H9 (cell line): ENCODE results near the gene NEURL1B. TPM values are rescaled to one million over a fixed set of nuclear protein-coding genes. Genes with fewer than 3 reads are reported as not detected.

Experiments used
- DNase-seq: peaks from one replicate; pipeline ENCODE4 v3.0.0-alpha.2; 2017
- H2AFZ ChIP-seq: one replicate; pipeline ENCODE4 v1.6.1; 2013; ENCODE audit warnings: mild to moderate bottlenecking, low read length, control low read depth, moderate library complexity
- H2AK5ac ChIP-seq: 2 replicates; pipeline ENCODE4 v1.6.1; 2013; ENCODE audit warnings: low read length, control low read depth, mixed read lengths; ENCODE audit not compliant: insufficient read length
- H2BK120ac ChIP-seq: one replicate; pipeline ENCODE4 v1.6.1; 2013; ENCODE audit warnings: low read depth, mild to moderate bottlenecking, low read length, control low read depth, inconsistent platforms; ENCODE audit not compliant: poor library complexity, severe bottlenecking
- H2BK12ac ChIP-seq: 2 replicates; pipeline ENCODE4 v1.6.1; 2013; ENCODE audit warnings: low read length, control low read depth, mixed read lengths, low read depth; ENCODE audit not compliant: insufficient read length
- H2BK15ac ChIP-seq: 2 replicates; pipeline ENCODE4 v1.6.1; 2013; ENCODE audit warnings: low read depth, low read length, control low read depth
- H2BK20ac ChIP-seq: one replicate; pipeline ENCODE4 v1.6.1; 2013; ENCODE audit warnings: low read depth, mild to moderate bottlenecking, low read length, control low read depth, inconsistent platforms; ENCODE audit not compliant: poor library complexity, severe bottlenecking
- H2BK5ac ChIP-seq: 2 replicates; pipeline ENCODE4 v1.6.1; 2013; ENCODE audit warnings: low read length, control low read depth, mixed read lengths; ENCODE audit not compliant: insufficient read length
- H3K14ac ChIP-seq: 2 replicates; pipeline ENCODE4 v1.6.1; 2013; ENCODE audit warnings: low read length, control low read depth; ENCODE audit not compliant: insufficient read depth
- H3K18ac ChIP-seq: 2 replicates; pipeline ENCODE4 v1.6.1; 2013; ENCODE audit warnings: low read depth, mild to moderate bottlenecking, mixed read lengths, low read length, control low read depth; ENCODE audit not compliant: insufficient read length
- H3K23ac ChIP-seq: 2 replicates; pipeline ENCODE4 v1.6.1; 2013; ENCODE audit warnings: low read length, control low read depth, mixed read lengths, low read depth; ENCODE audit not compliant: insufficient read length
- H3K23me2 ChIP-seq: 2 replicates; pipeline ENCODE4 v1.6.1; 2013; ENCODE audit warnings: low read depth, mild to moderate bottlenecking, mixed read lengths, low read length, control low read depth; ENCODE audit not compliant: insufficient read length, poor library complexity, severe bottlenecking
- H3K27ac ChIP-seq: 2 replicates; pipeline ENCODE4 v1.5.1; 2013; ENCODE audit warnings: low read length, control low read depth, mixed read lengths, low read depth; ENCODE audit not compliant: insufficient read length
- H3K27me3 ChIP-seq: 2 replicates; pipeline ENCODE4 v1.6.1; 2013; ENCODE audit warnings: low read length, control low read depth, inconsistent platforms; ENCODE audit not compliant: insufficient read depth
- H3K4ac ChIP-seq: 2 replicates; pipeline ENCODE4 v1.6.1; 2013; ENCODE audit warnings: low read depth, mild to moderate bottlenecking, control low read depth, inconsistent platforms, low read length, moderate library complexity
- H3K4me1 ChIP-seq: 2 replicates; pipeline ENCODE4 v1.6.1; 2013; ENCODE audit warnings: low read length, control low read depth, inconsistent platforms; ENCODE audit not compliant: insufficient read depth
- H3K4me2 ChIP-seq: 2 replicates; pipeline ENCODE4 v1.6.1; 2013; ENCODE audit warnings: low read length, control low read depth, mixed read lengths; ENCODE audit not compliant: insufficient read length, insufficient read depth
- H3K56ac ChIP-seq: 2 replicates; pipeline ENCODE4 v1.6.1; 2013; ENCODE audit warnings: low read depth, mild to moderate bottlenecking, mixed read lengths, low read length, control low read depth; ENCODE audit not compliant: insufficient read length
- H3K79me1 ChIP-seq: 2 replicates; pipeline ENCODE4 v1.6.1; 2013; ENCODE audit warnings: low read depth, mild to moderate bottlenecking, moderate library complexity, low read length, control low read depth, inconsistent platforms; ENCODE audit not compliant: insufficient read depth, poor library complexity, severe bottlenecking
- H3K79me2 ChIP-seq: 2 replicates; pipeline ENCODE4 v1.6.1; 2013; ENCODE audit warnings: low read length, control low read depth, inconsistent platforms; ENCODE audit not compliant: insufficient read depth
- H3K9ac ChIP-seq: 2 replicates; pipeline ENCODE4 v1.6.1; 2013; ENCODE audit warnings: low read length, control low read depth, mixed read lengths; ENCODE audit not compliant: insufficient read length; ENCODE audit errors: extremely low read depth
- H3K9me3 ChIP-seq: one replicate; pipeline ENCODE4 v1.6.1; 2013; ENCODE audit warnings: low read depth, low read length, inconsistent platforms; ENCODE audit not compliant: control insufficient read depth
- H3T11ph ChIP-seq: one replicate; pipeline ENCODE4 v1.6.1; 2013; ENCODE audit warnings: mild to moderate bottlenecking, low read length, control low read depth, inconsistent platforms
- H4K20me1 ChIP-seq: one replicate; pipeline ENCODE4 v1.6.1; 2013; ENCODE audit not compliant: control insufficient read depth, insufficient read length, insufficient read depth
- H4K5ac ChIP-seq: 2 replicates; pipeline ENCODE4 v1.6.1; 2013; ENCODE audit warnings: low read depth, mild to moderate bottlenecking, mixed read lengths, low read length, control low read depth; ENCODE audit not compliant: insufficient read length
- H4K8ac ChIP-seq: replicated peaks from 2 replicates; pipeline ENCODE4 v1.6.1; 2013; ENCODE audit warnings: low read length, control low read depth, mixed read lengths, low read depth; ENCODE audit not compliant: insufficient read length
- H4K91ac ChIP-seq: 2 replicates; pipeline ENCODE4 v1.6.1; 2013; ENCODE audit warnings: low read depth, mild to moderate bottlenecking, moderate library complexity, mixed read lengths, low read length, control low read depth; ENCODE audit not compliant: insufficient read length
- H3K27ac Mint-ChIP-seq, 3 experiments: 2 replicates in 2 of 3; 3 replicates in 1 of 3; pipeline ENCODE4 v1.8.0; 2020 to 2021; ENCODE audit warnings: mixed read lengths in 3 of 3, mild to moderate bottlenecking in 1 of 3, moderate library complexity in 1 of 3
- H3K27me3 Mint-ChIP-seq: 2 replicates; pipeline ENCODE4 v1.8.0; 2021; ENCODE audit warnings: low read depth, mild to moderate bottlenecking, moderate library complexity, mixed read lengths
- H3K36me3 Mint-ChIP-seq, 3 experiments: 2 replicates in 2 of 3; 3 replicates in 1 of 3; pipeline ENCODE4 v1.8.0; 2020 to 2021; ENCODE audit warnings: low read depth in 3 of 3, mixed read lengths in 3 of 3; ENCODE audit not compliant: insufficient read depth in 1 of 3
- H3K4me1 Mint-ChIP-seq, 2 experiments: 2 replicates each; pipeline ENCODE4 v1.8.0; 2020; ENCODE audit warnings: mixed read lengths in 2 of 2
- H3K4me3 Mint-ChIP-seq, 2 experiments: 2 replicates in 1 of 2; 3 replicates in 1 of 2; pipeline ENCODE4 v1.8.0; 2020 to 2021; ENCODE audit warnings: mild to moderate bottlenecking in 2 of 2, mixed read lengths in 2 of 2, moderate library complexity in 1 of 2
- H3K9me3 Mint-ChIP-seq, 2 experiments: 2 replicates in 1 of 2; 3 replicates in 1 of 2; pipeline ENCODE4 v1.8.0; 2020; ENCODE audit warnings: mild to moderate bottlenecking in 2 of 2, mixed read lengths in 2 of 2, moderate library complexity in 1 of 2
- CTCF ChIP-seq: fragments of 200-600 bp; sonication (generic); conservative IDR thresholded peaks from 3 replicates; pipeline ENCODE4 v1.8.0; 2021; ENCODE audit warnings: antibody characterized with exemption, mild to moderate bottlenecking
- WGBS: extraction: QIAGEN DNeasy Blood & Tissue Kit; methylation state at CpG from one replicate; pipeline ENCODE4 v1.1.7; 2013; ENCODE audit warnings: missing lambda C conversion rate, low lambda C conversion rate, mixed read lengths; ENCODE audit not compliant: insufficient read length; ENCODE audit errors: extremely low coverage; 5-methylcytosine and 5-hydroxymethylcytosine counted together
- total RNA-seq: library from RNA; stranded (reverse); gene quantifications from 2 replicates; pipeline ENCODE4 v1.2.1, GENCODE V29; 2021

NEURL1B gene
- total RNA-seq, 1 experiment from 2014 or later, result 3.6 TPM

- no peak for TF ChIP-seq CTCF
- H3K79me2 ChIP-seq, result no peaks in the 10 kb centered on the region
- Mint-ChIP-seq H3K36me3 (peaks cover 0 to 2% (median 0%) of the 10 kb centered on the region in 3 experiments; a peak in 2 of 7 replicates), H3K4me3 (no peak overlapping the region), H3K27me3 (peaks cover 32% of the 10 kb centered on the region), H3K27ac (no peak overlapping the region; a peak in 1 of 7 replicates), H3K9me3 (no peaks in the 10 kb centered on the region), H3K4me1 (peaks cover 17 to 21% of the 10 kb centered on the region in 2 experiments)
- H3K27ac ChIP-seq, result no peak overlapping the region
- H3K79me1 ChIP-seq, result no peaks in the 10 kb centered on the region
- H2BK12ac ChIP-seq, result no peak overlapping the region
- no peaks in the 10 kb centered on the region for H3K4me1 ChIP-seq
- no peaks in the 10 kb centered on the region for H3K9me3 ChIP-seq
- H2BK120ac ChIP-seq, result no peak overlapping the region
- H2AK5ac ChIP-seq, result no peak overlapping the region
- H2BK5ac ChIP-seq, result no peak overlapping the region
- H4K20me1 ChIP-seq, result no peaks in the 10 kb centered on the region
- H4K5ac ChIP-seq, result no peak overlapping the region
- no peak overlapping the region for H2BK15ac ChIP-seq
- H3K4me2 ChIP-seq, result no peak overlapping the region
- no peak overlapping the region for H3K9ac ChIP-seq
- no peak overlapping the region for H3K56ac ChIP-seq
- no peak overlapping the region for H3K4ac ChIP-seq
- no peak for DNase-seq
- H3K14ac ChIP-seq, result no peak overlapping the region
- H4K8ac ChIP-seq, result no peak overlapping the region
- peaks cover 10% of the 10 kb centered on the region for H3K23me2 ChIP-seq
- H3T11ph ChIP-seq, result no peak overlapping the region
- peaks cover 2% of the 10 kb centered on the region; the same call in 1 of the 2 replicates for H3K27me3 ChIP-seq
- no peak overlapping the region for H4K91ac ChIP-seq
- H3K23ac ChIP-seq, result no peak overlapping the region
- no peak overlapping the region for H2AFZ ChIP-seq
- WGBS, result no CpG with 5 or more reads among the region's 10 CpGs
- H2BK20ac ChIP-seq, result no peak overlapping the region
- H3K18ac ChIP-seq, result no peak overlapping the region
Observed at GRCh38 chr5:172637110-172637580, 3.9 kb upstream of the NEURL1B start.
